GM12878 (cell line): ENCODE results near the gene TLL1. TPM values are rescaled to one million over a fixed set of nuclear protein-coding genes. Genes with fewer than 3 reads are reported as not detected.

Experiments used
- ATAC-seq: fragments of 200-7000 bp; cut with Tn5 transposase; 3 replicates; pipeline ENCODE4 v1.9.1; 2020; ENCODE audit warnings: mild to moderate bottlenecking, moderate library complexity
- BruUV-seq: library from RNA; stranded (reverse); fragments of 400-500 nt; replicated peaks from 2 replicates; lab custom pipeline; 2021; lab: Mats Ljungman, UMichigan
- CTCF ChIA-PET: fragments of 300-600 bp; sonication (Branson Sonifier 250); formaldehyde crosslinking; extraction: SDS; loops from one replicate; lab custom pipeline; 2021; ENCODE audit warnings: inconsistent platforms; lab: Yijun Ruan, JAX
- POLR2A ChIA-PET: fragments of 350-600 bp; formaldehyde crosslinking; extraction: SDS; loops from one replicate; lab custom pipeline; 2021; ENCODE audit warnings: inconsistent platforms; lab: Charles Lee
- RAD21 ChIA-PET: fragments of 300-600 bp; sonication (Branson Sonifier 250); formaldehyde crosslinking; loops from one replicate; lab custom pipeline; 2023; ENCODE audit warnings: antibody characterized with exemption; ENCODE audit not compliant: unreplicated experiment; lab: Charles Lee
- SMC1A ChIA-PET: fragments of 300-600 bp; sonication (Branson Sonifier 250); formaldehyde crosslinking; loops from one replicate; lab custom pipeline; 2023; ENCODE audit not compliant: unreplicated experiment, uncharacterized antibody; lab: Charles Lee
- DNase-seq: peaks from one replicate; pipeline ENCODE4 v3.0.0-alpha.2; 2011; ENCODE audit warnings: low read depth, low spot score
- FAIRE-seq: peaks from 3 replicates; lab custom pipeline; 2011; peaks lifted over from hg19 to GRCh38; lab: Jason Lieb, UNC
- H2AFZ ChIP-seq: 2 replicates; pipeline ENCODE4 v1.6.0; 2011; ENCODE audit warnings: low read depth, low read length, control low read depth; ENCODE audit not compliant: control insufficient read depth
- H3K27ac ChIP-seq: 2 replicates; pipeline ENCODE4 v1.5.1; 2011; ENCODE audit warnings: control low read depth; ENCODE audit not compliant: control insufficient read depth, insufficient read depth
- H3K27me3 ChIP-seq, 2 experiments: replicated peaks in 1 of 2; 2 replicates each; pipeline versions ENCODE4 v1.6.0 to v1.6.1; 2011; ENCODE audit warnings: low read length in 1 of 2; ENCODE audit not compliant: control insufficient read depth in 2 of 2, insufficient read depth in 2 of 2
- H3K36me3 ChIP-seq, 2 experiments: 2 replicates each; pipeline ENCODE4 v1.5.1; 2011; ENCODE audit warnings: low read length in 1 of 2; ENCODE audit not compliant: control insufficient read depth in 2 of 2, insufficient read depth in 2 of 2
- H3K4me1 ChIP-seq: 2 replicates; pipeline ENCODE4 v1.6.1; 2011; ENCODE audit warnings: mild to moderate bottlenecking, low read length, moderate library complexity, mixed read lengths; ENCODE audit not compliant: control insufficient read depth, insufficient read depth
- H3K4me2 ChIP-seq: 2 replicates; pipeline ENCODE4 v1.6.0; 2011; ENCODE audit warnings: control low read depth; ENCODE audit not compliant: control insufficient read depth, insufficient read depth
- H3K4me3 ChIP-seq: fragments of 200-600 bp; sonication (generic); 2 replicates; pipeline ENCODE4 v1.5.1; 2016
- H3K79me2 ChIP-seq: 2 replicates; pipeline ENCODE4 v1.6.0; 2011; ENCODE audit warnings: low read length; ENCODE audit not compliant: control insufficient read depth, insufficient read depth
- H3K9ac ChIP-seq: 2 replicates; pipeline ENCODE4 v1.8.0; 2011; ENCODE audit warnings: low read length, control low read depth, mixed read lengths; ENCODE audit not compliant: control insufficient read depth, insufficient read depth
- H3K9me3 ChIP-seq: replicated peaks from 3 replicates; pipeline ENCODE4 v1.5.1; 2011; ENCODE audit warnings: mild to moderate bottlenecking, low read length; ENCODE audit not compliant: control insufficient read depth, insufficient read depth
- H4K20me1 ChIP-seq: 2 replicates; pipeline ENCODE4 v1.6.0; 2011; ENCODE audit not compliant: control insufficient read depth, insufficient read depth
- CHD1 ChIP-seq: IDR thresholded peaks from 2 replicates; pipeline ENCODE4 v1.6.1; 2012; ENCODE audit warnings: low read depth, low read length, improper control_type of control experiment
- E2F8 ChIP-seq: fragments of 450-650 bp; IDR thresholded peaks from 2 replicates; pipeline ENCODE4 v1.6.1; 2018; ENCODE audit warnings: mild to moderate bottlenecking, low read depth, moderate library complexity; ENCODE audit not compliant: partially characterized antibody
- EZH2 ChIP-seq: IDR thresholded peaks from 2 replicates; pipeline ENCODE4 v1.6.1; 2012; ENCODE audit warnings: low read depth, mild to moderate bottlenecking, control low read depth, inconsistent platforms, low read length, borderline replicate concordance; ENCODE audit not compliant: control insufficient read depth
- LARP7 ChIP-seq: fragments of 450-650 bp; IDR thresholded peaks from 2 replicates; pipeline ENCODE4 v1.6.1; 2017; ENCODE audit warnings: mild to moderate bottlenecking
- NKRF ChIP-seq: fragments of 450-650 bp; conservative IDR thresholded peaks from 2 replicates; pipeline ENCODE4 v1.6.1; 2017; ENCODE audit warnings: mild to moderate bottlenecking, moderate library complexity
- RAD51 ChIP-seq: fragments of 450-650 bp; IDR thresholded peaks from 2 replicates; pipeline ENCODE4 v1.6.1; 2016; ENCODE audit warnings: moderate library complexity, mild to moderate bottlenecking, inconsistent platforms
- TARDBP ChIP-seq: IDR thresholded peaks from 2 replicates; pipeline ENCODE4 v1.6.1; 2016; ENCODE audit warnings: borderline replicate concordance
- WGBS: methylation state at CpG from one replicate; pipeline ENCODE4 v1.1.6; 2016; ENCODE audit warnings: low lambda C conversion rate; ENCODE audit not compliant: insufficient replicate concordance, insufficient coverage; ENCODE audit errors: missing lambda C conversion rate; 5-methylcytosine and 5-hydroxymethylcytosine counted together
- in situ Hi-C: fragments of 300-500 bp; cut with MboI; formaldehyde crosslinking; loops from 9 replicates; pipeline ENCODE4 v1.14.3; 2018; ENCODE audit warnings: mixed read lengths
- intact Hi-C: fragments of 100-400 bp; cut with micrococcal nuclease; formaldehyde crosslinking; loops from one replicate; pipeline ENCODE4 v1.14.2; 2022; ENCODE audit not compliant: unreplicated experiment
- polyA plus RNA-seq, 11 experiments: library from polyadenylated mRNA; depleted of rRNA in 4 of 11; unstranded in 6 of 11; stranded (reverse) in 5 of 11; fragments of >200 nt; fragmentation: Nextera tagmentation in 4 of 11; fragmentation: Illumina TruSeq in 1 of 11; extraction: Ambion mirVana in 4 of 11; extraction: Trizol in 1 of 11; gene quantifications; 1 replicate in 1 of 11; 2 replicates in 10 of 11; pipeline versions ENCODE4 v1.2.1 to v1.2.3, GENCODE V29; 2011 to 2016; ENCODE audit warnings: inconsistent platforms in 2 of 11, missing spikeins in 2 of 11, low read depth in 1 of 11
- total RNA-seq, 4 experiments: library from RNA; depleted of rRNA in 3 of 4; stranded (reverse); fragments of >200 nt in 3 of 4; fragmentation: Illumina TruSeq in 1 of 4; extraction: Trizol in 1 of 4; gene quantifications; 2 replicates each; pipeline versions ENCODE4 v1.2.1 to v1.2.3, GENCODE V29; 2013 to 2021
- TF ChIP-seq, protein P1 (sequence below): fragments of 450-650 bp; IDR thresholded peaks from 2 replicates; pipeline ENCODE4 v1.6.1; 2018; ENCODE audit warnings: borderline replicate concordance, mild to moderate bottlenecking; ENCODE audit not compliant: partially characterized antibody

TLL1 gene
- total and polyA plus RNA-seq, 10 of the 15 experiments (the other 5 are each of a cell fraction or from before 2014, with no cell fraction given): 0.02 to 0.31 (median 0.05) TPM; not detected in 2

DNA sequence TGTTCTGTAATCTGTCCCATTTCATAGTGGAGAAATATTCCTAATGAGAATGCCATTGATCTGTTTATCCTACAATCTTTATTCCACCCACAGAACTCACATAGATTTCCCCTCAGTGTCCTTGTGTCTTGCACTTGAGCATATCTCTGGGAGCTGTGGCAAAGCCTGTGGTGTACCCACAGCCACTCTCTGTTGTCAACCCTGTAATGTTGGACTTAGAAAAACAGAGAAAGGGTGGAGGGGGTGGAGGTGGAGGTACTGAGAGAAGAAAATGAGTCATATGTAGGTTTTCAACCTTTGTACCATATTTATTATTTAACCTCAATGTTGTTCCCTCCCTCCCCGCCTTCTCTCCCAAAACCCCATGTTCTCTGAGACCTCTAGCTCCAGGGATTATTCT is 46.9 kb upstream of the TLL1 start:
- no peaks in the 10 kb centered on the region for H3K79me2 ChIP-seq
- intact Hi-C loops: no loop called here
- H3K9me3 ChIP-seq: no peaks in the 10 kb centered on the region
- no peak overlapping the region for H3K4me2 ChIP-seq
- no TSS peak for BruUV-seq
- H3K9ac ChIP-seq: no peak overlapping the region
- ChIA-PET POLR2A (no interaction called here), RAD21 (no interaction called here), CTCF (no interaction called here), SMC1A (interaction anchor here (1.6 kb wide), 1 partner anchor 15 kb away, joined by 4 read pairs; no protein-coding TSS in a partner anchor)
- FAIRE-seq (no peak), ATAC-seq (no peak), DNase-seq (no peak)
- 0% methylated on average over 1 of the region's 1 CpG for WGBS
- no peaks in the 10 kb centered on the region for H3K36me3 ChIP-seq
- H4K20me1 ChIP-seq: no peaks in the 10 kb centered on the region
- H3K27me3 ChIP-seq: no peaks in the 10 kb centered on the region
- H2AFZ ChIP-seq: no peak overlapping the region
- in situ Hi-C loops: no loop called here
- no peak overlapping the region for H3K4me3 ChIP-seq
- H3K4me1 ChIP-seq: no peaks in the 10 kb centered on the region
- no peak for TF ChIP-seq TARDBP
- no peak for TF ChIP-seq NKRF
- no peak for TF ChIP-seq EZH2
- TF ChIP-seq CHD1: no peak
- TF ChIP-seq, protein P1, sequence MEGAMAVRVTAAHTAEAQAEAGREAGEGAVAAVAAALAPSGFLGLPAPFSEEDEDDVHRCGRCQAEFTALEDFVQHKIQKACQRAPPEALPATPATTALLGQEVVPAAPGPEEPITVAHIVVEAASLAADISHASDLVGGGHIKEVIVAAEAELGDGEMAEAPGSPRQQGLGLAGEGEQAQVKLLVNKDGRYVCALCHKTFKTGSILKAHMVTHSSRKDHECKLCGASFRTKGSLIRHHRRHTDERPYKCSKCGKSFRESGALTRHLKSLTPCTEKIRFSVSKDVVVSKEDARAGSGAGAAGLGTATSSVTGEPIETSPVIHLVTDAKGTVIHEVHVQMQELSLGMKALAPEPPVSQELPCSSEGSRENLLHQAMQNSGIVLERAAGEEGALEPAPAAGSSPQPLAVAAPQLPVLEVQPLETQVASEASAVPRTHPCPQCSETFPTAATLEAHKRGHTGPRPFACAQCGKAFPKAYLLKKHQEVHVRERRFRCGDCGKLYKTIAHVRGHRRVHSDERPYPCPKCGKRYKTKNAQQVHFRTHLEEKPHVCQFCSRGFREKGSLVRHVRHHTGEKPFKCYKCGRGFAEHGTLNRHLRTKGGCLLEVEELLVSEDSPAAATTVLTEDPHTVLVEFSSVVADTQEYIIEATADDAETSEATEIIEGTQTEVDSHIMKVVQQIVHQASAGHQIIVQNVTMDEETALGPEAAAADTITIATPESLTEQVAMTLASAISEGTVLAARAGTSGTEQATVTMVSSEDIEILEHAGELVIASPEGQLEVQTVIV: no peak
- no peak for TF ChIP-seq E2F8
- TF ChIP-seq RAD51: no peak
- TF ChIP-seq LARP7: no peak
- TF ChIP-seq, all 136 proteins: peak for 0
- H3K27ac ChIP-seq: no peak overlapping the region
